Measurements from ENCODE around the gene CAPRIN1.

DNA sequence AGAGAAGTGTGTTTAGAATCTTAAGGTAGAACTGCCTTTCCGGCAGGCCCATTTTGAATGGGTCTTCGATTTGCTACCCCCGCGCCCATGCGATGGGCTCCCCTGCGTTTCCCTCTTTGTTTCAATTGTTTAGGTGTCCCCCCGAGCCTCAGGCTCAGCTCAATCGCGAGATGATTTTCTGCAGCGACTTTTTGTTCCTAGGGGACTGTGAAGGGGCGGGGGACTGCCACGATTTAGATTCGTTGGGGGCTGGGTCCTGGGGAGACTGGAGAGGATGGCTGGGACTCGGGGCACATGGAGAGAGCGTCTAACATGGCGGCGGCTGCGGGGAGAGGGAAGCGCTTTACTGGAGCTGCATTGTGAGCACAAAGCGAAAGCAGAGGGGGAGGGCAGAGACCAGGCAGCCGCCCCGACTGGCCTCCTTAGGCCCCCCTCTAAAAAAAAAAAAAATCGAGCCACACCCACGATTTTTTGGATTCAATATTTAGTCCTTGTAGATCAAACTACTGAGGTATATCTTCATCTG is 1.7 kb downstream of the CAPRIN1 start:
- TF ChIP-seq CTCF (IDR thresholded peaks at IDR 0.05) (no peak), POLR2A (IDR thresholded peaks at IDR 0.05) (no peak)
